ENCODE results near the gene CD44.

CD44 gene

DNA sequence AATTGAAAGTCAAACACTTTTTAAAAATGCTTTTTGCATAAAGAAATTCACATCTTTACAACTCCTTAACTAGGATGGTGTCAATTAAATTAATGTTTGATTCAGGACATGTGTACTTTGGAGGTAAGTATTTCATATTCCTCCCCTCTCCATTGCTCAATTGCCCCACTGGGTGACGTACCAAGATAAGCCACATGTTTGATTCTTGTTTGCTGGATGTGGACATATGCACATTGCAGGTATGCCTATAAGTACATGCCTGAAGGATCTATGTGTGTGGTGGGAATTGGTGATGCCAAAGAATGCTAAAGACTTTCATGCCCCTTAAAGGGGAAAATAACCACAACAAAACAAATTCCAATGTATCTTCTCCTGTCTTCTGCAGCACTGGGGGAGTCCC, 5.8 kb downstream of the CD44 start:
- no peak for ATAC-seq
- TF ChIP-seq GLIS3 (CRISPR knock-in tag; IDR thresholded peaks at IDR 0.05) (no peak), TCF4 (CRISPR knock-in tag; IDR thresholded peaks at IDR 0.05; ENCODE audit: borderline replicate concordance) (no peak), TOX (CRISPR knock-in tag; IDR thresholded peaks at IDR 0.05; ENCODE audit: borderline replicate concordance) (no peak), BACH2 (CRISPR knock-in tag; IDR thresholded peaks at IDR 0.05; ENCODE audit: borderline replicate concordance) (no peak), CSDC2 (CRISPR knock-in tag; IDR thresholded peaks at IDR 0.05) (no peak), PPARA (CRISPR knock-in tag; IDR thresholded peaks at IDR 0.05; ENCODE audit: borderline replicate concordance) (no peak), ZNF8 (CRISPR knock-in tag; IDR thresholded peaks at IDR 0.05) (no peak), ZNF70 (CRISPR knock-in tag; IDR thresholded peaks at IDR 0.05) (no peak), ZNF565 (CRISPR knock-in tag; conservative IDR thresholded peaks at IDR 0.05; ENCODE audit: low read depth) (no peak), ZFP30 (CRISPR knock-in tag; IDR thresholded peaks at IDR 0.05) (no peak), ARNTL (CRISPR knock-in tag; IDR thresholded peaks at IDR 0.05; ENCODE audit: borderline replicate concordance, low read depth) (no peak)
- TF ChIP-seq, protein P1, sequence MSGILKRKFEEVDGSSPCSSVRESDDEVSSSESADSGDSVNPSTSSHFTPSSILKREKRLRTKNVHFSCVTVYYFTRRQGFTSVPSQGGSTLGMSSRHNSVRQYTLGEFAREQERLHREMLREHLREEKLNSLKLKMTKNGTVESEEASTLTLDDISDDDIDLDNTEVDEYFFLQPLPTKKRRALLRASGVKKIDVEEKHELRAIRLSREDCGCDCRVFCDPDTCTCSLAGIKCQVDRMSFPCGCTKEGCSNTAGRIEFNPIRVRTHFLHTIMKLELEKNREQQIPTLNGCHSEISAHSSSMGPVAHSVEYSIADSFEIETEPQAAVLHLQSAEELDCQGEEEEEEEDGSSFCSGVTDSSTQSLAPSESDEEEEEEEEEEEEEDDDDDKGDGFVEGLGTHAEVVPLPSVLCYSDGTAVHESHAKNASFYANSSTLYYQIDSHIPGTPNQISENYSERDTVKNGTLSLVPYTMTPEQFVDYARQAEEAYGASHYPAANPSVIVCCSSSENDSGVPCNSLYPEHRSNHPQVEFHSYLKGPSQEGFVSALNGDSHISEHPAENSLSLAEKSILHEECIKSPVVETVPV (CRISPR knock-in tag; IDR thresholded peaks at IDR 0.05) = no peak
- TF ChIP-seq, protein P2, sequence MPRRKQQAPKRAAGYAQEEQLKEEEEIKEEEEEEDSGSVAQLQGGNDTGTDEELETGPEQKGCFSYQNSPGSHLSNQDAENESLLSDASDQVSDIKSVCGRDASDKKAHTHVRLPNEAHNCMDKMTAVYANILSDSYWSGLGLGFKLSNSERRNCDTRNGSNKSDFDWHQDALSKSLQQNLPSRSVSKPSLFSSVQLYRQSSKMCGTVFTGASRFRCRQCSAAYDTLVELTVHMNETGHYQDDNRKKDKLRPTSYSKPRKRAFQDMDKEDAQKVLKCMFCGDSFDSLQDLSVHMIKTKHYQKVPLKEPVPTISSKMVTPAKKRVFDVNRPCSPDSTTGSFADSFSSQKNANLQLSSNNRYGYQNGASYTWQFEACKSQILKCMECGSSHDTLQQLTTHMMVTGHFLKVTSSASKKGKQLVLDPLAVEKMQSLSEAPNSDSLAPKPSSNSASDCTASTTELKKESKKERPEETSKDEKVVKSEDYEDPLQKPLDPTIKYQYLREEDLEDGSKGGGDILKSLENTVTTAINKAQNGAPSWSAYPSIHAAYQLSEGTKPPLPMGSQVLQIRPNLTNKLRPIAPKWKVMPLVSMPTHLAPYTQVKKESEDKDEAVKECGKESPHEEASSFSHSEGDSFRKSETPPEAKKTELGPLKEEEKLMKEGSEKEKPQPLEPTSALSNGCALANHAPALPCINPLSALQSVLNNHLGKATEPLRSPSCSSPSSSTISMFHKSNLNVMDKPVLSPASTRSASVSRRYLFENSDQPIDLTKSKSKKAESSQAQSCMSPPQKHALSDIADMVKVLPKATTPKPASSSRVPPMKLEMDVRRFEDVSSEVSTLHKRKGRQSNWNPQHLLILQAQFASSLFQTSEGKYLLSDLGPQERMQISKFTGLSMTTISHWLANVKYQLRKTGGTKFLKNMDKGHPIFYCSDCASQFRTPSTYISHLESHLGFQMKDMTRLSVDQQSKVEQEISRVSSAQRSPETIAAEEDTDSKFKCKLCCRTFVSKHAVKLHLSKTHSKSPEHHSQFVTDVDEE (CRISPR knock-in tag; IDR thresholded peaks at IDR 0.05) = no peak
- TF ChIP-seq, protein P3, sequence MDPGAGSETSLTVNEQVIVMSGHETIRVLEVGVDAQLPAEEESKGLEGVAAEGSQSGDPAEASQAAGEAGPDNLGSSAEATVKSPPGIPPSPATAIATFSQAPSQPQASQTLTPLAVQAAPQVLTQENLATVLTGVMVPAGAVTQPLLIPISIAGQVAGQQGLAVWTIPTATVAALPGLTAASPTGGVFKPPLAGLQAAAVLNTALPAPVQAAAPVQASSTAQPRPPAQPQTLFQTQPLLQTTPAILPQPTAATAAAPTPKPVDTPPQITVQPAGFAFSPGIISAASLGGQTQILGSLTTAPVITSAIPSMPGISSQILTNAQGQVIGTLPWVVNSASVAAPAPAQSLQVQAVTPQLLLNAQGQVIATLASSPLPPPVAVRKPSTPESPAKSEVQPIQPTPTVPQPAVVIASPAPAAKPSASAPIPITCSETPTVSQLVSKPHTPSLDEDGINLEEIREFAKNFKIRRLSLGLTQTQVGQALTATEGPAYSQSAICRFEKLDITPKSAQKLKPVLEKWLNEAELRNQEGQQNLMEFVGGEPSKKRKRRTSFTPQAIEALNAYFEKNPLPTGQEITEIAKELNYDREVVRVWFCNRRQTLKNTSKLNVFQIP (CRISPR knock-in tag; IDR thresholded peaks at IDR 0.05; ENCODE audit: borderline replicate concordance, low read depth) = no peak

DNA sequence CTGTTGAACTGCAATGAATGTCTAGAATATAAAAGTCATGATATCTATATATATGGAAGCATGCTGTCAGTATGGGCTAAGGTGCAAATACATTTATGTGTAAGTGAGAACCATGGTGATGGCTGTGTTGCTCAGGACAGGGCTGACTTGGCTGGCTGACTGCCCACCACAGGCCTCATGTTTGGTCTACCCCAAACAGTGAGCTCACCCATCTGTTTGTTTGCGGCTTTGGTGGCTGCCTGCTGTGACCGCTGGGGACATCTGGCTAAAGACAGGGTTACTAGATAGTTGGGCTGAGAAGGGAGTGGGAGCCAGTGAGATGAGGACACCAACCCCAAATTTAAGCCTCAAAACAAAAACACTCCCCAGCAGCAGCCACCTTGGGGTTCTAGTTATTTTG, 6.3 kb downstream of the CD44 start:
- TF ChIP-seq RARB (CRISPR knock-in tag; IDR thresholded peaks at IDR 0.05) (no peak), SNAI2 (CRISPR knock-in tag; IDR thresholded peaks at IDR 0.05) (no peak), ZNF565 (CRISPR knock-in tag; conservative IDR thresholded peaks at IDR 0.05; ENCODE audit: low read depth) (no peak), TOX (CRISPR knock-in tag; IDR thresholded peaks at IDR 0.05; ENCODE audit: borderline replicate concordance) (no peak), OSR1 (CRISPR knock-in tag; IDR thresholded peaks at IDR 0.05) (no peak), BACH2 (CRISPR knock-in tag; IDR thresholded peaks at IDR 0.05; ENCODE audit: borderline replicate concordance) (no peak), ESRRG (CRISPR knock-in tag; IDR thresholded peaks at IDR 0.05) (no peak), PPARA (CRISPR knock-in tag; IDR thresholded peaks at IDR 0.05; ENCODE audit: borderline replicate concordance) (no peak), GLIS3 (CRISPR knock-in tag; IDR thresholded peaks at IDR 0.05) (no peak)
- TF ChIP-seq, protein P2 (CRISPR knock-in tag; IDR thresholded peaks at IDR 0.05) = no peak
- TF ChIP-seq, protein P1 (CRISPR knock-in tag; IDR thresholded peaks at IDR 0.05) = no peak

DNA sequence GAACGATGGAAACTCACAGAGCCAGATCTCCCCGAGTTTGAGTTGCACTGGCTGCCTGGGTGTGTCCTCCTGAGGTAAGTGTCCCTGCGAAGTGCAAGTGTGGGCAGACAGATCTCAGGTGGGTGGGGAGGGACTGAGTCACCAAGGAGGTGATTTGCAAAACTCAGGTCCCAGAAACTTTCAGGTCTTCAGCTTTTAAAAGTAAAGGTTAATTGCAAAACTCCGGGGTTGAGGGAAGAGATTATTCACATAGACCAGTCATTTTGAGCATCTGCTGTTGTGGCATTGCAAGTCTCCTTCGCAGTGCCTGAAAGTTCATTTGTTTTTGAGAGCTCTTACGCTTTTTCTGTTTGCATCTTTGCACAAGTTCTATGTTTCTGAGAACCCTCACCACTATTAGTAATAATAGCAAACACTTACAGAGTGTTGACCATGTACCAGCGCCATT, 7.1 kb downstream of the CD44 start:
- TF ChIP-seq ZNF565 (CRISPR knock-in tag; conservative IDR thresholded peaks at IDR 0.05; ENCODE audit: low read depth) (no peak), RARB (CRISPR knock-in tag; IDR thresholded peaks at IDR 0.05) (no peak)
- TF ChIP-seq, protein P3 (CRISPR knock-in tag; IDR thresholded peaks at IDR 0.05; ENCODE audit: borderline replicate concordance, low read depth) = no peak
- ATAC-seq = no peak

More for the DNA sequence above, 6.3 kb downstream of the CD44 start:
- no peak for ATAC-seq
